Endothelial cell of umbilical vein (primary cell): Measurements from ENCODE around the gene CHD6. TPM values are rescaled to one million over a fixed set of nuclear protein-coding genes. Genes with fewer than 3 reads are reported as not detected.

Source experiments
- BruUV-seq: library from RNA; stranded (reverse); fragments of 400-500 nt; replicated peaks from 2 replicates; lab custom pipeline; 2021; lab: Mats Ljungman, UMichigan
- CTCF ChIA-PET: fragments of 300-600, 350-600 bp; sonication (Branson Sonifier 250); formaldehyde crosslinking; loops from one replicate; lab custom pipeline; 2021; ENCODE audit warnings: antibody characterized with exemption, inconsistent platforms; lab: Charles Lee
- POLR2A ChIA-PET: fragments of 300-600, 350-600 bp; sonication (Branson Sonifier 250); formaldehyde crosslinking; loops from one replicate; lab custom pipeline; 2021; ENCODE audit warnings: antibody characterized with exemption, inconsistent platforms; lab: Charles Lee
- DNase-seq: peaks from one replicate; pipeline ENCODE4 v3.0.0-alpha.2; 2011; ENCODE audit warnings: low read depth, low spot score
- FAIRE-seq: peaks from 2 replicates; lab custom pipeline; 2011; peaks lifted over from hg19 to GRCh38; lab: Jason Lieb, UNC
- H2AFZ ChIP-seq: 2 replicates; pipeline ENCODE4 v1.6.0; 2012; ENCODE audit warnings: low read depth, low read length, control low read depth, inconsistent platforms
- H3K27ac ChIP-seq: 2 replicates; pipeline ENCODE4 v1.5.1; 2011; ENCODE audit warnings: low read depth, mild to moderate bottlenecking, control low read depth, low read length, moderate library complexity; ENCODE audit not compliant: insufficient read depth
- H3K27me3 ChIP-seq, 2 experiments: 2 replicates each; pipeline versions ENCODE4 v1.6.0 to v1.6.1; 2011; ENCODE audit warnings: low read length in 2 of 2, mixed read lengths in 1 of 2; ENCODE audit not compliant: control insufficient read depth in 2 of 2, insufficient read depth in 2 of 2
- H3K36me3 ChIP-seq, 2 experiments: 2 replicates in 1 of 2; 3 replicates in 1 of 2; pipeline ENCODE4 v1.5.1; 2011; ENCODE audit warnings: low read length in 2 of 2, mild to moderate bottlenecking in 1 of 2, moderate library complexity in 1 of 2; ENCODE audit not compliant: control insufficient read depth in 2 of 2, insufficient read depth in 2 of 2; ENCODE audit errors: extremely low read depth in 1 of 2
- H3K4me1 ChIP-seq: 3 replicates; pipeline ENCODE4 v1.5.1; 2011; ENCODE audit warnings: mild to moderate bottlenecking, low read length; ENCODE audit not compliant: control insufficient read depth, insufficient read depth; ENCODE audit errors: extremely low read depth
- H3K4me2 ChIP-seq: 2 replicates; pipeline ENCODE4 v1.6.1; 2011; ENCODE audit warnings: low read length, control low read depth, mixed read lengths; ENCODE audit not compliant: insufficient read depth
- H3K4me3 ChIP-seq, 3 experiments: fragments of 200-600 bp in 1 of 3; sonication (generic), shearing (Covaris generic) in 1 of 3; replicated peaks in 1 of 3; 2 replicates each; pipeline ENCODE4 v1.5.1; 2011 to 2016; ENCODE audit warnings: control low read depth in 3 of 3, low read length in 3 of 3, mild to moderate bottlenecking in 2 of 3, inconsistent platforms in 1 of 3, low read depth in 1 of 3, moderate library complexity in 1 of 3; ENCODE audit not compliant: insufficient read depth in 1 of 3
- H3K79me2 ChIP-seq: 2 replicates; pipeline ENCODE4 v1.6.0; 2012; ENCODE audit warnings: low read length, inconsistent platforms; ENCODE audit not compliant: control insufficient read depth, insufficient read depth
- H3K9ac ChIP-seq: replicated peaks from 2 replicates; pipeline ENCODE3; 2011; ENCODE audit warnings: low read length, control low read depth; ENCODE audit not compliant: insufficient read depth; ENCODE audit errors: extremely low read depth
- H3K9me1 ChIP-seq: replicated peaks from 3 replicates; pipeline ENCODE4 v1.6.0; 2011; ENCODE audit warnings: mild to moderate bottlenecking, low read length; ENCODE audit not compliant: control insufficient read depth, insufficient read depth; ENCODE audit errors: extremely low read depth
- H3K9me3 ChIP-seq: replicated peaks from 2 replicates; pipeline ENCODE4 v1.5.1; 2012; ENCODE audit warnings: low read length, inconsistent platforms; ENCODE audit not compliant: control insufficient read depth, insufficient read depth
- H4K20me1 ChIP-seq: replicated peaks from 2 replicates; pipeline ENCODE3; 2011; ENCODE audit warnings: mild to moderate bottlenecking, low read length; ENCODE audit not compliant: control insufficient read depth, insufficient read depth; ENCODE audit errors: extremely low read depth
- EZH2 ChIP-seq: IDR thresholded peaks from 2 replicates; pipeline ENCODE4 v1.6.1; 2012; ENCODE audit warnings: borderline replicate concordance, low read depth, mild to moderate bottlenecking, moderate library complexity, low read length, inconsistent platforms; ENCODE audit not compliant: severe bottlenecking
- GATA2 ChIP-seq: IDR thresholded peaks from 2 replicates; pipeline ENCODE4 v1.7.0; 2011; ENCODE audit warnings: low read depth, mild to moderate bottlenecking, moderate library complexity, mixed read lengths, low read length; ENCODE audit not compliant: insufficient read length, insufficient read depth
- JUN ChIP-seq: IDR thresholded peaks from 2 replicates; pipeline ENCODE4 v1.6.1; 2011; ENCODE audit warnings: borderline replicate concordance, low read depth; ENCODE audit not compliant: insufficient read length, insufficient read depth
- MYC ChIP-seq: IDR thresholded peaks from one replicate; pipeline ENCODE4 v1.6.1; 2011; ENCODE audit warnings: mild to moderate bottlenecking, low read depth, low read length
- POLR2A ChIP-seq: IDR thresholded peaks from 2 replicates; pipeline ENCODE4 v1.6.1; 2012; ENCODE audit warnings: low read depth, mild to moderate bottlenecking, control low read depth, low read length
- POLR2AphosphoS5 ChIP-seq: IDR thresholded peaks from 2 replicates; pipeline ENCODE4 v1.6.1; 2012; ENCODE audit warnings: low read depth, mild to moderate bottlenecking, control low read depth, low read length, moderate library complexity; ENCODE audit not compliant: insufficient read depth
- dilution Hi-C: fragments of 300-500 bp; cut with MboI; formaldehyde crosslinking; loops from one replicate; pipeline ENCODE4 v1.15.0; 2019; ENCODE audit warnings: low sequenced_read_pairs; ENCODE audit not compliant: extremely low pct_ligation_motif_present
- intact Hi-C: fragments of 100-400 bp; cut with micrococcal nuclease; formaldehyde crosslinking; loops from one replicate; pipeline ENCODE4 v1.10.0; 2022
- polyA plus RNA-seq, 4 experiments: library from polyadenylated mRNA; depleted of rRNA in 3 of 4; stranded (reverse) in 3 of 4; unstranded in 1 of 4; fragments of >200 nt; gene quantifications; 2 replicates each; pipeline versions ENCODE4 v1.2.1 to v1.2.3, GENCODE V29; 2011 to 2012; ENCODE audit warnings: missing spikeins in 1 of 4
- total RNA-seq: library from RNA; stranded (reverse); gene quantifications from 2 replicates; pipeline ENCODE4 v1.2.3, GENCODE V29; 2021
- TF ChIP-seq, protein P1 (sequence below), 2 donors: IDR thresholded peaks; 1 replicate in 1 of 2; 2 replicates in 1 of 2; pipeline ENCODE4 v1.5.1; 2011; ENCODE audit warnings: low read length in 2 of 2, mild to moderate bottlenecking in 2 of 2, moderate library complexity in 2 of 2, control low read depth in 1 of 2, inconsistent platforms in 1 of 2, low read depth in 1 of 2; ENCODE audit not compliant: insufficient read depth in 1 of 2; ENCODE audit errors: extremely low read depth in 1 of 2
- TF ChIP-seq, protein P2 (sequence below): IDR thresholded peaks from 2 replicates; pipeline ENCODE4 v1.6.1; 2011; ENCODE audit not compliant: insufficient read depth, insufficient read length

Gene CHD6
- total and polyA plus RNA-seq, 2 donors (not counting 3 experiments of a cell fraction or from before 2014, with no cell fraction given) = 7.2 to 33.7 TPM

DNA sequence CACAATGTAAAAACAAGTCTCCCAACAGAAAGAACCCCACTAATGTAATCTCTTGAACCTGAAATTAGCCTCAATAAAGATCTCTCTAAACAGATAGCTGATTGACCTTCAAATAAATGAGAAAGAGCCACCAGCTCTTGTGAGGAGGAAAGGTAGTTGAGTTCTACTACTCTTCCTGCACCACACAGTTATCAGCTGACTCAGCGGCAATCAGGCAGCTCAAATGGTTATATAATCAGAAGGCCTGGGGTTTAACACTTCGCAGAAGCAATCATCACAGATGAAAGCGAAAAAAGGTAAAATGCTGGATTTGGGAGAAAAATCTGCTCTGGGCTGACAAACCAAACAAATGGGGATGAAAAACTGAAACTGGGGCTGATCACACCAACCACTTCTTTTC lies 91.8 kb downstream of the CHD6 start:
- Histone ChIP-seq H3K79me2 (no peaks in the 10 kb centered on the region), H3K4me2 (no peak overlapping the region), H3K9me3 (no peaks in the 10 kb centered on the region), H3K9me1 (no peaks in the 10 kb centered on the region), H4K20me1 (no peaks in the 10 kb centered on the region), H2AFZ (no peak overlapping the region), H3K27me3 (no peaks in the 10 kb centered on the region), H3K9ac (no peak overlapping the region), H3K36me3 (no peaks in the 10 kb centered on the region), H3K4me1 (no peaks in the 10 kb centered on the region), H3K27ac (no peak overlapping the region), H3K4me3 (no peak overlapping the region)
- DNase-seq (no peak), FAIRE-seq (no peak)
- TF ChIP-seq, protein P1, sequence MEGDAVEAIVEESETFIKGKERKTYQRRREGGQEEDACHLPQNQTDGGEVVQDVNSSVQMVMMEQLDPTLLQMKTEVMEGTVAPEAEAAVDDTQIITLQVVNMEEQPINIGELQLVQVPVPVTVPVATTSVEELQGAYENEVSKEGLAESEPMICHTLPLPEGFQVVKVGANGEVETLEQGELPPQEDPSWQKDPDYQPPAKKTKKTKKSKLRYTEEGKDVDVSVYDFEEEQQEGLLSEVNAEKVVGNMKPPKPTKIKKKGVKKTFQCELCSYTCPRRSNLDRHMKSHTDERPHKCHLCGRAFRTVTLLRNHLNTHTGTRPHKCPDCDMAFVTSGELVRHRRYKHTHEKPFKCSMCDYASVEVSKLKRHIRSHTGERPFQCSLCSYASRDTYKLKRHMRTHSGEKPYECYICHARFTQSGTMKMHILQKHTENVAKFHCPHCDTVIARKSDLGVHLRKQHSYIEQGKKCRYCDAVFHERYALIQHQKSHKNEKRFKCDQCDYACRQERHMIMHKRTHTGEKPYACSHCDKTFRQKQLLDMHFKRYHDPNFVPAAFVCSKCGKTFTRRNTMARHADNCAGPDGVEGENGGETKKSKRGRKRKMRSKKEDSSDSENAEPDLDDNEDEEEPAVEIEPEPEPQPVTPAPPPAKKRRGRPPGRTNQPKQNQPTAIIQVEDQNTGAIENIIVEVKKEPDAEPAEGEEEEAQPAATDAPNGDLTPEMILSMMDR (IDR thresholded peaks at IDR 0.05; ENCODE audit: extremely low read depth in 1 of 2, insufficient read depth in 1 of 2, low read depth in 1 of 2, low read length in 2 of 2) = no peak
- TF ChIP-seq GATA2 (no peak), POLR2A (no peak), JUN (no peak), EZH2 (no peak), MYC (no peak), POLR2AphosphoS5 (no peak)
- TF ChIP-seq, protein P2, sequence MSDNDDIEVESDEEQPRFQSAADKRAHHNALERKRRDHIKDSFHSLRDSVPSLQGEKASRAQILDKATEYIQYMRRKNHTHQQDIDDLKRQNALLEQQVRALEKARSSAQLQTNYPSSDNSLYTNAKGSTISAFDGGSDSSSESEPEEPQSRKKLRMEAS = no peak
- intact Hi-C loops (no loop called here), dilution Hi-C loops (no loop called here)
- ChIA-PET CTCF (interaction anchor here (2.0 kb wide), 1 partner anchor 13 kb away, joined by 4 read pairs; no protein-coding TSS in a partner anchor), POLR2A (no interaction called here)
- no TSS peak for BruUV-seq
